HT1080 (cell line): ENCODE results near the gene FAM124A. TPM values are rescaled to one million over a fixed set of nuclear protein-coding genes. Genes with fewer than 3 reads are reported as not detected.

Experiments
- DNase-seq: peaks from one replicate; pipeline ENCODE4 v3.0.0-alpha.2; 2015; ENCODE audit warnings: low read depth
- polyA plus RNA-seq, 2 experiments: library from polyadenylated mRNA; depleted of rRNA; stranded (reverse); fragments of >200 nt; gene quantifications; 2 replicates each; pipeline ENCODE4 v1.2.3, GENCODE V29; 2015
- total RNA-seq: library from RNA; depleted of rRNA; stranded (reverse); fragments of >200 nt; shearing (Covaris generic); gene quantifications from 2 replicates; pipeline ENCODE4 v1.2.3, GENCODE V29; 2014; rRNA removed

The FAM124A gene, protein sequence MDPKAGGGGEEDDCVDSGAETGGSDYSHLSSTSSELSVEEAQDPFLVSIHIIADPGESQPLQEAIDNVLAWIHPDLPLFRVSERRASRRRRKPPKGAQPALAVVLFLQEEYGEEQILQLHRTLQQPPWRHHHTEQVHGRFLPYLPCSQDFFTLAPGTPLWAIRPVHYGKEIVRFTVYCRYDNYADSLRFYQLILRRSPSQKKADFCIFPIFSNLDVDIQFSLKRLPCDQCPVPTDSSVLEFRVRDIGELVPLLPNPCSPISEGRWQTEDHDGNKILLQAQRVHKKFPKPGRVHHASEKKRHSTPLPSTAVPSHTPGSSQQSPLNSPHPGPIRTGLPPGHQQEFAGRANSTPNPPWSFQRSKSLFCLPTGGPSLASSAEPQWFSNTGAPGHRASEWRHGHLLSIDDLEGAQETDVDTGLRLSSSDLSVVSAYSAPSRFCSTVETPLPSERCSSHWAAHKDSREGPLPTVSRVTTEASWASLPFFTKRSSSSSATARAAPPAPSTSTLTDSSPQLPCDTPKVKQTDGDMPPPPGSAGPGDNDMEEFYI
- total RNA-seq: 1.6 and 1.7 TPM in 2 replicates
- 0.95 and 1.3 TPM in 2 replicates for polyA plus RNA-seq (2015; cell fraction: cytosol; rRNA removed)
- 0.49 and 1.1 TPM in 2 replicates for polyA plus RNA-seq (2015; cell fraction: nucleus; rRNA removed)

- no peak for DNase-seq
These were observed at the start of gene FAM124A for GRCh38 chr13:51222037-51222685. Gene FAM124A, plus strand, starts transcription at chr13:51222398. Its CDS starts 104 bp downstream, at chr13:51222502.

- DNase-seq: no peak
These were observed 47.2 kb upstream of the FAM124A start for GRCh38 chr13:51175021-51175420.

DNA sequence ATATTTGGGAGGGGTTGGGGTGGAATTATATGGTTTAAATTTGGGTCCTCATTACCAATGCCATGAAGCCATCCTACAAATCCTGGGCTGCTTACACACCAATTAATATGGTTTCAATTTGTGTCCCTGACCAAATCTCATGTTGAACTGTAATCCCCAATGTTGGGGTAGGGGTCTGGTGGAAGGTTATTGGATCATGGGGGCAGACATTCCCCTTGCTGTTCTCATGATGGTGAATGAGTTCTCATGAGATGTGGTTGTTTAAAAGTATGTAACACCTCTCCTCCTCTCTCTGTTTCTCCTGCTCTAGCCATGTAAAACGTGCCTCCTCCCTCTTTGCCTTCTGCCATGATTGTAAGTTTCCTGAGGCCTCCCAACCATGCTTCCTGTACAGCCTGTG, 46.6 kb upstream of the FAM124A start:
- no peak for DNase-seq

- no peak for DNase-seq
These were observed 45.0 kb upstream of the FAM124A start for GRCh38 chr13:51177188-51177587.

DNA sequence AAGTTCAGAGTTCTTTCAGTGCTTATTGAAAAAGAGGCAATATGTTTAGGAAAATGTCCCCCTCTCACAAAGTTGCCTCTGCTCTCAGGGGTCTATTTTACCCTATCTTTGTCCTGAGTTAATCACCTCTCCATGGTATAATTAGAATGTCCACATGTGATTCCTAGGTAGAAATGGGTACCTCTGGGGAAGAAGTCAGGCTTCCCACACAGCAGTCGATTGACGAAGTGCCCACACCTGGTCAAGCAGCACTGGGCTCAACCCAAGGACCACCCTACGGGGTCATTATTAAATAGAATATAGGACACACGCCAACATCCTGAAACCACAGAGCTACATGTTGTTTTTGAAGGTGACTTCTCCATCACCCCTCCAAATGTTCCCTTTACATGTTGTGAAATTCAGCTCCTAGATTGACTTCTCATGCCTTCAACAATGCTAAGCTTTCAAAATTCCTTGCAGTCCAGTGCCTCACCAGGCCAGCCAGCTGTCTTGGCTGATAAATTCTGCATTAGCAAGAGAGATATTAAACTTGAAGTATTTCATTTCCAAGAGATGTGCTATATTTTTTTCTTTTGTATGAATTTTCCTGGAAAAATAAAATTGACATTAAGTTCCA, 43.6 kb upstream of the FAM124A start:
- no peak for DNase-seq

DNA sequence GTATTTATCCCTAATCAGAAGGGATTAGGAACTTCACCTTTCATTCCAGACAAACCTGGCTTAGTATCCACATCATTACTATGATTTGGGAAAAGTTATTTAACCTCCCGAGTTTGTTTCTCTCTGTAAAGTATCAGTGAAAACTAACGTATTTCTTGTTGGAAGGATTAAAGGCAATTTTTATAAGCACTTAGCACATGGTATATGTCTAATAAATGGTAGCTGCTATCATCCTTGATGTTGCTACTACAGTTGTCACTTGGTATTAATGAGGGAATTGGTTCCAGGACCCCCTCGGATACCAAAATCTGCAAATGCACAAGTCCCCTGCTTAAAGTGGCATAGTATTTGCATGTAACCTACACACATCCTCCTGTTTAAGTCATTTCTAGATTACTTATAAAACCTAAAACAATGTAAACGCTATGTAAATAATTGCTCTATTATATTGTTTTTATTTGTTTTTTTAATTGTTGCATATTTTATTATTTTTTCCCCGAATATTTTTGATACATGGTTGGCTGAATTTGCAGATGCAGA, 42.7 kb upstream of the FAM124A start:
- no peak for DNase-seq

DNA sequence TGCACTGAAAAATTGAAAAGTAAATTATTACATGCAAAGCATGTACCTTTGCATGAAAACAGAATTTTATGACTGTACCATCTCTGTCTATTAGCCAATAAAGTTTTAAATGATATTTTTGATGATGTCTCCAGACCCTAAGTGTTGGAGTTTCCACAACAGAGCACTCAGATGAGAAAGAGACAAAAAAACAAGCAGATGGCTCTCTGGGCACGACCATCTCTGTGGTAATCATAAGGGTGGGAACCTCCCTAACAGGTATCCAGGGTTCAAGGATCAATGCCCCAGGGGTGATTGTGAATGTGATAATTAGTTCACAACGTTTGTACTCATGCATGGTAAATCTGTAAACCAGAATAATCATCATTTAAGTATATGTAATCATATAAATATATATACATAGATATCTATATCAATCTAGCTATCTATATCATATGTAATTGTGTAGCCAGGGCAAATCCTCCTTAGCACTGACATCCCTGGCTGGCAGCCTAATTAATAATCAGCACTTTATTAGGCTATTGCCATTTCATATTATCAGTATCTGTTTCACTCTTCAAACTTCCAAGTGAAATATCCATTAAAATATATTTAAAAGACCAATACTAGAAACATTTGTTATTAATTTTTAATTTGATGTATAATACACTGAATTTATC, 41.2 kb upstream of the FAM124A start:
- DNase-seq: no peak

DNA sequence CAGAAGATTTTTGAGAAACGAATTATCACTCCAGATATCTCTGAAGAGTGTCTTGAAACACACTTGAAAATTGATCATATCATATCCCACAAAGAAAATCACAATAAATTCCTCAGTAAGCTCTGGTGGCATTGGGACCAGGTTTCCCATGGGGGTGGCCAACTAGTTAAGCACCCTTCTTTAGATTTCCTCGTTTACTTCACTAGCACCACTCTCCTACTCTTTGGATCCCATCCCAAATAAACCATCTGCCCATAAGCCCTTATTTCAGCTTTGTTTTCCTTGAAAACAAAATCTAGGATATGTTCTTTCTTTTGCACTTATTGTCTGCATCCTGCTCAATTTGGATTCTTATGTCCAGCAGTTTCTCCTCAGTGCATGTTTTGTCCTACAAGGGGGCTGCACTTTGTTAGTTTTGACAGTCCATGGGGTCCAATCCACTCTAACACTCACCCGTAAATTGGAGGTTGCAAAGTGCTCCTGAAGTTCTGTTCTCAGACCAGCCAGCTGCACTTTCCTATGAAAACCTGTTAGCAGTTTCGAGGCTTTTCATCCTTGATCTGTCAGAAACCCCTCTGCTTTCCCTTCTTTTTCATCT, 40.3 kb upstream of the FAM124A start:
- no peak for DNase-seq

DNA sequence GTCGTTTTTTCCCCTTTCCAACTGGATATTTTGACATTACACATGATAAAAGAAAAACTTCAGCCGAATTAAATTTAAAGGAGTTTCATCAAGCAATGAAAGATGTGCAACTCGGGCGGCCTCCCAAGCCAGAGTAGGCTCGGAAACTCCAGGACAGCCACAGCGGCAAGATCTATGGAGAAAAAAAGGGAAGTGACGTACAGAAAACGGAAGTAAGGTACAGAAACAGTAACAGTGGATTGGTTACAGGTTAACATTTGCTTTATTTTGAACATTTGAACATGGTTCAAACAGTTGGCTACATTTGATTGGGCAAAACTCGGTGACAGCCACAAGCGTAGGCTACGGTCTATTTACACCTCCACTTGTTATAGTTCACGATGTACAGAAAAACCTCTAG, 30.5 kb upstream of the FAM124A start:
- no peak for DNase-seq

DNA sequence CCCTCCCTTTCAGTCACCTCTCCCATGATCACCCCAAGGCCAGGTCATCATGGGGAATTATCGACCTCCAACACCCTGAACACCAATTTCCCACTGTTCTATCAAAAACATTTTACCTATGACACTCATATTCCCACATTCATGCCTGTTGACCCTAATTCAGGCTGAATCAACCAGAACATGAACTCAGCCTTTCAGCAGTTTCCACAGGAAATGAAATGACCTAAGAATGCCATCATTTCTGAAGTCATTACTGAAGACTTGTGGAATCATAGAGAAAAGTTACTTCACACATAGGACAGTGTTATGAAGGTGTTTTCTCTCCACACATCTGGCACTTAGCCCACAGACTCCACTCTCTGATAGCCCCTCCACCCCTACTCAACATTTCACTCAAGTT, 29.9 kb upstream of the FAM124A start:
- DNase-seq: peak; percentile 14

- no peak for DNase-seq
These were observed 28.8 kb upstream of the FAM124A start for GRCh38 chr13:51193387-51193786.

DNA sequence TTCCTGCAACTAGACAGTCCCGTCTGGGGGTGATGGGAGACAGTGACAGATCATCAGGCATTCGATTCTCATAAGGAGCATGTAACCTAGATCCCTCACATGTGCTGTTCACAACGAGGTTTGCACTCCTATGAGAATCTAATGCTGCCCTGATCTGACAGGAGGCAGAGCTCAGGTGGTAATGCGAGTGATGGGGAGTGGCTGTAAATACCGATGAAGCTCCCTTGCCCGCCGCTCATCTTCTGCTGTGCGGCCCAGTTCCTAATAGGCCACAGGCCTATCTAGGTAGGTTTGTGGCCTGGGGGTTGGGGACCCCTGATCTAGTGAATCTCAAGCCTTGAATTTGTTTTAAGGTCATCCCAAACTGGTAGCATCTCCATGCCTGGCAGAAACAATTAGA, 27.3 kb upstream of the FAM124A start:
- no peak for DNase-seq

GRCh38 chr13:51201886-51202285, 20.3 kb upstream of the FAM124A start:
- DNase-seq: no peak

DNA sequence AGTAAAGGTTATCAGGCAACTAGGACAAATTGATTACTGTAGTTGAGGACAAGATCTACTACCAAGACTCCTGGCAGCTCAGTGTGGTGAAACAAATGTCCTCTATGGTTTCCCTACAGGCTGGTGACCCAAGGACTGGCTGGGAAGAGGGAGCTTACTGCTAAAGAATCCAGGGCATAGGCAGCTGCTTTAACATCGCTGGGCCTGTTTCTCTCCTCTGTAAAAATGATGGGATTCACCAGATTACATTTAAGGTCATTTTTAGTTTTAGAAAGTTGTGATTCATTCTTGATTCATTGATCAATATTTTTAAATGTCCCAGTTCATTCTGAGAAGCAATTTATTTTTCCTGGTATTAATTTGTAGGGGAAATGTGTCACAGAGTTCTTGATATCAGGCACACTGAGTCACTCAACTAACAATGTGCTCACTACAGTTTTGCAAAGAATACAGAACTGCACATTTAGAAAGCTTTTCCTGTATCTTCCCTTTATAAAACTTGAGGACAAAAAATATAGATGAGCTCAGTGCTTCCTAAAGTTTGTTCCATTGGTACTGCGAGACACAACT, 19.6 kb upstream of the FAM124A start:
- DNase-seq: no peak

GRCh38 chr13:51206584-51206983, 15.6 kb upstream of the FAM124A start:
- DNase-seq: no peak

- no peak for DNase-seq
These were observed 14.3 kb upstream of the FAM124A start for GRCh38 chr13:51207881-51208280.

DNA sequence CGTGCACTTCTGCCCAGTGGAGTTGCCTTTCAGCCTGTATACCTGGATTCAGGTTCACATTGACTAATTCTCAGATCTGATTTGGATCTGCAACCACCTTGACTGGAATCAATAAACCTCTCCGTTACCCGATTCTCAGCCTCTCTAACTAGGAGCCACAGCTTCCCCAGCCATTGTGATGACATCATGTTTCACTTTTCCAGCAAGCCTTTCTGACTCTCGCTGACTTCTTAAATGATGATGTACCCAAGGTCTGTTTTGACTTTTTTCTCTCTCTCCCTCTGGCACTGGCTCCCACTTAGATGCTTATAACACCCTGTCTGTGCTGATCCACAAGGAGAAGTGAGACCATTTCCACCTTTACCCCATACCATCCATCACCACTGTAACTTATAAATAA, 13.5 kb upstream of the FAM124A start:
- DNase-seq: no peak

DNA sequence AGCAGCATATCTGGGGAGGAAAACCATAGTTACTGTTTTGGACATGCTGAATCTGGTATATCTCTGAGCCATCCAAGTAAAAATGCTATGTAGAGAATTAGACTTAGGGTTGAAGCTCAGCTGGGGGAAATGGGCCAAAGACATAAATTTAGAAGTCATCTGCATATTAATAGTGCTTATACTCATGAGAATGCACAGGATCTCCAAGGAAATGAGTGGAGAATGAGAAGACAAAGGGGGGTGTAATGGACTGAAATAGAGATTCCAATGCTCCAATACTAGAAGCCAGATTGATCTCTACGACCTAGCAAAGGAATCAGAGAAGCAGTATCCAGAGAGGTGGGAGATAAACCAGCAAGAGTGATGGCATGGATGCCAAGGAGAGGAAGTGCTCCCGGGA, 10.3 kb upstream of the FAM124A start:
- DNase-seq: no peak

DNA sequence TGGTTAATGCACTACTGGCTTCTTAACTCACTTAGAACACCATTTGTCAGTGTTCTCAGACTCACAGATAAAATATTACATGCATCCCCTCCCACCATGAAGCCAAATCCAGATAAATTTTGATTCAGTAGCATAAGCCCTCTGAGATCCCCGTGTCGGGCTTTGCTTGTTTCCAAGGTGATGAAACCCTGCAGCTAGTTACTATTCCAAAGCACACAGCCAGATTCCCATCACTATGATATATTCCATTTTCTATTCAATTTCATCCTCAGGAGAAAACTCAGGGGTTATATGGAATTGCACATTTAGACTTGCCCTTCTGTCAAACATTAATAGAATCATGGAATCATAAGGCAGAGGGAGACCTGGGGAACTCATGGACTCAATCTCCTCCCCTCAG, 9.4 kb upstream of the FAM124A start:
- no peak for DNase-seq

- DNase-seq: no peak
These were observed 8.9 kb upstream of the FAM124A start for GRCh38 chr13:51213173-51213728.
